Middle frontal gyrus (tissue), 1 donor: Measurements from ENCODE around the gene LZTR1.
"Not testable (repeated sequence)": the region's sequence is repeated elsewhere in the genome, so short reads cannot be mapped to it uniquely, and the experiment has no call there.

Experiments used
- DNase-seq: peaks from one replicate; pipeline ENCODE4 v3.0.0-alpha.2; 2015; ENCODE audit warnings: low spot score; ENCODE audit errors: extremely low spot score

Gene LZTR1

DNA sequence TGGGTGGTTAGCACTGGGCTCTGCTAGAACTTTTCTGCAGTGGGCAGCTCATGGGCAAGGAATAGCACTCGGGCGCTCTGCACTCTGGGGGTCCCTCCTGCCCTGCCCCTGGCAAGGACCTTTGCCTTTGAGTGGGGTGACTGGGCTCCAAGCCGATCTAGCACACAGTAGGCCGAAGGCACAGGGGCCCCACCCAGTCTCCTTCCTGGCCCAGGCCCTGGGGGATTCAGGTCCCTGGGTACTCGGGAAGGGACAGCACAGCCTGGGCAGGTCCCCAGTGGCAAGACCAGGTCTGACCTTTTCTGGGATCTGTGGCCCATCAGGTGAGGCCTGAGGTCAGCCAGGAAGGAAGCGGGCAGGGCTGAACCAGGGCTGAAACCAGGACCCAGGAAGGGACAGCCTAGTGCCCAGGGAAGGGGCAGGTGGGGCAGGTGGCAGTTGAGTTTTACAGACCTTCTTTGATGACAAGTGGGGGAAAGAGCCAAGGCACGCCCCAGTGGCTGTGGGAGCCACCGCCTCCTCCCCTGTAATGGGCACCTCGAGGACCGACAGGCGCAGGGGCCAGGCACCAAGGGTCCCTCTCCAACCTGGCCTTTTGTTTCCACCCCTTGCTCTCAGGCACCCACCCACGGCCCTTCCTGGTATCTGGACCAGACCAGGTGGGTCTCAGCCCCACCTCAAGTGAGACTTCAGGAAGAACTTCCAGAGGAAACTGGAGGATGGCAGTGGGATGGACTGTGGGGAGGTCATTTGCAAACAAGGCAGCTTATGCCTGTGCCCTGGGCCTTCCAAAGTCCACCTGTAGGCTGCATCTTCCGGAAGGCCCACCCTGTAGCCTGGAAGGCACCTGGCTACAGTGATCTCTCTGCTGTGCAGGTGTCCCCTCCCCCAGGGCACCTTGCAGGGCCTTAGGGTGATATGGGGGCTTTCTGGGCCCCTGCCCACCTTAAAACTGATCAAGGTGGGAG, 15.9 kb upstream of the LZTR1 start:
- DNase-seq: no peak

DNA sequence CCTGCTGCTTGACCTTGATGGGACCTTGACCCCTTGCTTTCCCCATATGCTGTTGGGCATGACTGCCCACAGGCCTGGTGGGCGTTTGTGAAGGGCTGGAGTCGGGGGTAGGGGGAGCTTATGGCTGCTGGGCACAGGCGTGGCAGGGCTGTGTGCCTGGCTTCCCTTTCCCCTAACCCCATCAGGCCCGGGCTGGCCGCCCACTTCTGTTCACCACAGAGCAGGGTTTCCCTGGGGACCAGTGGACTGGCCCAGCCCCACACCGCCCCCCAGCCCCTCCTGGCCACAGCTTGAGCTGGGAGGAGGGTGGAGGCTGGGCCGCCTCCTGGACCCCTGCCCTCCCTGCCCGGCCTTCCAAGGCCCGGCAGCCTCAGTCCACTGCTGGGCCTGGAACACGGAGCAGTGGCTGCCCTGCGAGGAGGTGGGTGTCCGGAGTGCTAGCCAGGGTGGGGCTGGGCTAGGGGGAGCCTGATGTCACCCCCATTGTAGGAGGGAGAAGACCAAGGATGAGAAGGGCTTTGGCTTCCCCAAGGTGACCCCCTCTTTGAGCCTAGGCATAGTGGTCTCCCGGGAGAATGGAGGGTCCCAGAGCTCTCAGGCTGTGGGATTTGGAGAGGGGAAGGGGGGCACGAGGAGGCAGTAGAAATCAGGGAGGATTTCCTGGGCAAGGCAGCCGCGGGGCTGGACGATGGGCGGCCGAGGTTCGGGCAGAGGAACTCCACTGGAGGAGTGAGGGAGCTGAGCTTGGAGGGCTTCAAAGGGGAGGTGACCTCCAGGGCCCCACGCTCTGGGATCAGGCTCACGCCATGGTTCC, 15.0 kb upstream of the LZTR1 start, which contains the start of gene AIFM3:
Gene AIFM3, plus strand, starts transcription at position 373 of the 814 bp plus-strand sequence. CDS start 690 bp downstream, outside the sequence.
- no peak for DNase-seq

DNA sequence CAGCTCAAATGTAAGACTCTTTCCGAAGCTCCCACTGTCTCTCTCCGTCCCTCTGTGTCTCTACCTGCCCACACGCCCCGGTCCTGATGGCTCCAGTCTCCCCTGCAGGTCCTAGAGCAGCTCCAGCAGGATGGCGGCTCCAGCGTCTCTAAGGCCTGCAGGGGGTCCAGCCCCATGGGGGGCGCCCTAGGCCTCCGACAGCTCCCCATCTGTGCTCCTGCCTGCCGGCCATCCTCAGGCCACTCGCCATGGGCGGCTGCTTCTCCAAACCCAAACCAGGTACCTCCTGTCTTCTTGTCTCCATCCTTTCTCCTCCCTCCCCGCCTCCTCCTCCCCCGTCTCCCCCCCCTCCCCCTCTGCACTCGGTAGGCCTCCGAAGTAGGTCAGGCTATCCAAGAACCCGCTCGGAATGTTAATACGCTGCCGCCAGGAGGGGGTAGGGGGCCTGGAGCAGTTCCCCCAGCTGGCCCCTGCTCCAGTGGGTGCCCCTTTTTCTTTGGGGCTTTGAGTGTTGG, 14.3 kb upstream of the LZTR1 start:
- DNase-seq: no peak

DNA sequence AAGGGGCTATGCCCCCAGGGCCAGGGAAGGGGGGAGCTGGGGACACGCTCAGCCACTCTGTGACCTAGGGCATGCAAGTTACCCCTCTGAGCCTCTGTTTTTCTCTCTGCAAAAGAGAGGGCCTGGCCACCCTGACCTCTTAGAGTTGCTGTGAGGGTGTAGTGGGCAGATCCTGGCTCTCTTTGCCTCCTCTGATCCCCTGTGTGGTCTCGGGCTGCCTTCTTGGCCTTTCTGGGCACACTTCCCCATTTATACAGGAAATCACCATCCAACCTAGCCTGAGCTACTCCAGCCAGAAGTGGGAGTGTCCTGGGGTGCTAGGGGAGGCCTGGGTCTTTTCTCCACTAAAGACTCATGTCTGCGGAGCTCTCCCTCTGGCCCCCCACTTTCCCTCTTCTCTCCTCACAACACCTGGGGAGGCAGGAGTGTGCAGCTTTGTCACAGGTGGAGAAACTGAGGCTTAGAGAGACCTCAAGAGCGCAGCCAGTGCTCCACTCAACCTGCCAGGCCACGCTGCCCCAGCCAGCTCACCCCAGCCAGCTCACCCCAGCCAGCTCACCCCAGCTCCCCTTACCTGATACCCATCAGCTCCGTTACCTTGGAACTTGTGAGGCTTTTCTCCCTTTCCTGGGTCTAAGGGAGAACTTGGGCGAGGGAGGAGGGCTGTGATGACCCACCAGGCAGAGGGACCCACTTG, 13.7 kb upstream of the LZTR1 start:
- DNase-seq: no peak

DNA sequence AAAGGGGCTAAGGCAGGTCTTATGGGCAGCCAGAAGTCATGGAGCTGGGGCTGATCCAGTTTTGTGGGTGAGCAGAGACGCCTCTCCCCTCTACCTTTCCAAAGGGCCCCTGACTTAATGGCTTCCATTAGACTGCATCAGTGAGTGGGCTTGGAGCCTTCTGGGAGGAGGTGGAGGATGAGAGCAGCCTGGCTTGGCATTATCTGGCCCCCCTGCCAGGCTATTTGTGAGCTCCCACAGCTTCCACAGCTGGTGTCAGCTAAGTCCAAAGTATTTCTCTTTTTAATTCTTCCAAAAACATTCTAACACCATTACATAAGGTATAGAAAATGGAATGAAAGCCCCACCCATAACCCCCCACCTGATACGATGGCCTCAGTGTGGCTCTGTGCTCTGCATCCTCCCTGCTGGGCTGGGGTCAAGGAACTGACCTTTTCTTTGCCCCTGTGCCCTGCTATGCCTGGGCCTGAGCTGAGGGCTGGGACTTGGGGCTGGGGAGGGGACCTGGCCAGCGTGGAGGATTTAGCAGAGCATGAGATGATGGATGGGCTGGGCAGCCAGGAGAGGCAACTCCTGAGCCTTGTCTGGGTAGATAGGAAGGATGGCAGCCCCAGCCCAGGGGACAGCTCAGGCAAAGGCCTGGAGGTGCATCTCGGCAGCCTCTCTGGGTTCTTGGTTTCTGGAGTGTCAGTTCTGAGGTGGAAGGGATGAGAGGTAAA, 11.0 kb upstream of the LZTR1 start:
- DNase-seq: no peak

DNA sequence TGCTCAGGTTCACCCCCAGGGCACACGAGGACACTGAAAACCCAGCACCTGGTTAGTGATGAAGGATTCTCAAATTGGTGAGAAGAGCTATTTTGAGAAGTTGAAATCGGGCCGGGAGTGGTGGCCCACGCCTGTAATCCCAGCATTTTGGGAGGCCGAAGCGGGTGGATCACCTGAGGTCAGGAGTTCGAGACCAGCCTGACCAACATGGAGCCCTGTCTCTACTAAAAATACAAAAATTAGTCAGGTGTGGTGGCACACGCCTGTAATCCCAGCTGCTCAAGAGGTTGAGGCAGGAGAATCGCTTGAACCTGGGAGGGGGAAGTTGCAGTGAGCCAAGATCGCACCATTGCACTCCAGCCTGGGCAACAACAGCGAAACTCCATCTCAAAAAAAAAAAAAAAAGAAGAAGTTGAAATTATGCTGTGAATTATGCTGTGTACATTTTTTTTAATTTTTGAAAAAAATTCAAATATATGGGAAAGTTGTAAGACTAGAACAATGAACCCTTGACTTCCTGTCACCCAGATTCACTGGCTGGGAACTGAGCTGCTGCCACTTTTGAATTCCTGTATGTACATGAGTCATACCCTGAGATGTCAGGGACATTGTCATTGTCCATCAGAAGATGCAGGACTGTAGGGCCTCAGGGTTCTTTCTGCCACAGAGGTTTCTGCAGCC, 9.9 kb upstream of the LZTR1 start:
- not testable (repeated sequence) for DNase-seq

DNA sequence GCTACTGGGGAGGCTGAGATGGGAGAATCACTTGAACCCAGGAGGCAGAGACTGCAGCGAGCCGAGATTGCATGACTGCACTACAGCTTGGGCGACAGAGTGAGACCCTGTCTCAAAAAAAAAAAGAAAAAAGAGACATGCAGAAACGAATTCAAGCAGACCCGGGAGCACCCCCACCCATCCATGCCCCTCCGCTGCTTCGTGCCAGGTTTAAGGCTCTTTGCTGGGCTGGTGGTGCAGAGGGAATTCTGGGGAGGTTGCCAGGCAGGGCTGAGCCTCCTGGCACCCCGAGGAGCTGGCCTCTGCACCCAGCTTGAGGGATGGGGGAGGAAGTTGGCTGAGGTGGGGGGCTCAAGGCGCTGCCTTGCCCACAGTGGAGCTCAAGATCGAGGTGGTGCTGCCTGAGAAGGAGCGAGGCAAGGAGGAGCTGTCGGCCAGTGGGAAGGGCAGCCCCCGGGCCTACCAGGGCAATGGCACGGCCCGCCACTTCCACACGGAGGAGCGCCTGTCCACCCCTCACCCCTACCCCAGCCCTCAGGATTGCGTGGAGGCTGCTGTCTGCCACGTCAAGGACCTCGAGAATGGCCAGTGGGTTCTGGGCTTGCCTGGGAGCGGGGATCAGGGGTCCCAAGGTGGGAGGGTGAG, 9.0 kb upstream of the LZTR1 start:
- no peak for DNase-seq

DNA sequence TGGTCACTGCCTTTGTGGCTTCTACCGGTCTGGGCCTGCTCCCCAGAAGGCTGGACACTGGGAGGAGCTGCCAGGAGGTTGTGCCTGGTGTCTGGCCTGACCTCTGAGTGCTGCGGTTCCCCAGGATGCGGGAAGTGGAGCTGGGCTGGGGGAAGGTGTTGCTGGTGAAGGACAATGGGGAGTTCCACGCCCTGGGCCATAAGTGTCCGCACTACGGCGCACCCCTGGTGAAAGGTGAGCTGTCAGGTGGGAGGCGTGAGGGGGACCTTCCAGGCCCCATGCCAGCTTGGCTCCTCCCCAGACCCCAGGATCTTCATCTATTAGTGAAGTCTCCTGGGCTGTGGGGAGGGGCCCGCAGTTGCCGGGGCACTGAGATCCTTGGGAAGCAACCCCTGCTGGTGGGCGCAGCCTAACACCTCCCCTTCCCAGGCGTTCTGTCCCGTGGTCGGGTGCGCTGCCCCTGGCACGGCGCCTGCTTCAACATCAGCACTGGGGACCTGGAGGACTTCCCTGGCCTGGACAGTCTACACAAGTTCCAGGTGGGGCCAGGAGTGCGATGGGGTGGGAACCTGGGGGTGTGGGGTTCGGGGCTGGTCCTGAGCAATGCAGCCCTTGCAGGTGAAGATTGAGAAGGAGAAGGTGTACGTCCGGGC, 8.3 kb upstream of the LZTR1 start:
- no peak for DNase-seq

DNA sequence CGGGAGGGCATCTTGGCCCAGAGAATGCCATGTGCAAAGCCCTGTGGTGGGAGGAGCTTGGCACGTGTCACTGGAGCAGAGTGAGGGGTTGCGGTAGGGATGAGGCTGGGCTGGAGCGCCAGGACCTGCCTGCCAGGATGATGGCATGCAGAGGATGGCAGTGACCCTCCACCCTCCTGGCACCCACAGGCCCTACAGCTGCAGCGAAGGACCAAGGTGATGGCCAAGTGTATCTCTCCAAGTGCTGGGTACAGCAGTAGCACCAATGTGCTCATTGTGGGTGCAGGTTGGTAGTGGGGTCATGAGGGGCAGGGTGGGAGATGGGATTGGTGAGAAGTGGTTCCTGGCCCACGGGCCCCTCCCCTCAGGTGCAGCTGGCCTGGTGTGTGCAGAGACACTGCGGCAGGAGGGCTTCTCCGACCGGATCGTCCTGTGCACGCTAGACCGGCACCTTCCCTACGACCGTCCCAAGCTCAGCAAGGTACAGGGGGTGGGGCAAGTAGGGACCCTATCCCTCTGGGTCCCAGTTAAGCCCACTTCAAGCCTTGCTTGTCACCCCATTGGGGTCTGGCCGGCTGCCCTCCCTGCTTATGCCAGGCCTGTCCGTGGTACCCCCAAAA, 7.7 kb upstream of the LZTR1 start:
- no peak for DNase-seq

DNA sequence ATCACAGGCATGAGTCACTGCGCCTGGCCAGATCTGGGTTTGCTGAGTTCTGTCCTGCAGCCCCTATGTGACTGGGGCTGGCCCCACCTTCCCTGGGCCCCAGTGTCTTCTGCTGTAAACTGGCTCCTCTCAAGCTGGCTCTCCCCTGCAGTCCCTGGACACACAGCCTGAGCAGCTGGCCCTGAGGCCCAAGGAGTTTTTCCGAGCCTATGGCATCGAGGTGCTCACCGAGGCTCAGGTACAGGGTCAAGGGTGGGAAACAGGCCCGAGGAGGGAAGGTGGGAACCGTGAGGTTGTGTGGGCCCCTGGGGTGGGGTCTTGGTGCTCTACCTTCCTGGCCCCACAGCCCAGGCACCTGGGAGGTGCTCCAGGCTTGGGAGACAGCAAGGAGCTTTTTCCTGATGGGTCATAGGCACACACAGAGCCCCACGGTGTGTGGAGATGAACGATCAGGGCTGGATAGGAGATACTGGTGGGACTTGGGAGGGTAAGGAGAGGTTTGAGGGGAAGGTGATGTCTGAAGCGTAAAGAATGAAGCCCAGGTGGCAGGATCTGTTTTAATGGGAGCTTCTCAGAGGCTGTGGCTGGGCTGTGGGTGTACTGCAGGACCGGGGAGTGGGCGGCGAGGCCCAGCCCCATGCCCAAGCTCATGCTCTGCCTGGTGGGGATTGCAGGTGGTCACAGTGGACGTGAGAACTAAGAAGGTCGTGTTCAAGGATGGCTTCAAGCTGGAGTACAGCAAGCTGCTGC, 6.4 kb upstream of the LZTR1 start:
- DNase-seq: no peak

DNA sequence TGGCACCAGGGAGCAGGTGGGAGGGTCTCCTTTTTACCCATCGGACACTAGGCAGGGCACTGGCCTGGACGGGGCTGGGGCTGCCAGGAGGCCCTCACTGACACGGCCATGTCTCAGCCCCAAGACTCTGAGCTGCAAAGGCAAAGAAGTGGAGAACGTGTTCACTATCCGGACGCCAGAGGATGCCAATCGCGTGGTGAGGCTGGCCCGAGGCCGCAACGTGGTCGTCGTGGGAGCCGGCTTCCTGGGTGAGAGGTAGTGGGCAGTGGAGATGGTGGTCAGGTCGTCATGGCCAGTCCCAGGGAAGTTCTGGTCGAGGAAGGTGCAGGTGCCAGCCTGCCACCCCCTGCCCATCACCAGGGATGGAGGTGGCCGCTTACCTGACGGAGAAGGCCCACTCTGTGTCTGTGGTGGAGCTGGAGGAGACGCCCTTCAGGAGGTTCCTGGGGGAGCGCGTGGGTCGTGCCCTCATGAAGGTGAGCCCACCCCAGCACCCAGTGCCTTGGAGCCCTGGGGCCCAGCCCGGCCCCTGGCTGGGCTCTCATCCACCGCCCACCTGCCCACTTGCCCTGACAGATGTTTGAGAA, 5.7 kb upstream of the LZTR1 start:
- DNase-seq: no peak

DNA sequence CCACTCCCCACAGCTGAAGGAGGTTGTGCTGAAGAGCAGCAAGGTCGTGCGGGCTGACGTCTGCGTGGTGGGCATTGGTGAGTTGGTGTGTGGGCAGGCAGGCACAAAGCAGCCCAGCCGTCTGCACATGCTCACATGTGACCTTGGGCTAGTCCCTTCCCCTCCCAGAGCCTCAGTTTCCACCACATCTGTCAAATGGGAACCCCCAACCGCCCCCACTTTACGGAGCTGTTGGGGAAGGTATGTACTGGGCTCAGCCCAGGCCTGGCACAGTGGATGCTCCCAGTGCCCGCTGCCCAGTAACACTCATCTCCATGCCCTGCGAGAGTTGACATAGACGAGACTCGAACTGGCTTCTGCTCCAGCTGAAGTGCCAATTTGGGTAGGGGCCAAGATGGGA, 5.1 kb upstream of the LZTR1 start:
- no peak for DNase-seq

DNA sequence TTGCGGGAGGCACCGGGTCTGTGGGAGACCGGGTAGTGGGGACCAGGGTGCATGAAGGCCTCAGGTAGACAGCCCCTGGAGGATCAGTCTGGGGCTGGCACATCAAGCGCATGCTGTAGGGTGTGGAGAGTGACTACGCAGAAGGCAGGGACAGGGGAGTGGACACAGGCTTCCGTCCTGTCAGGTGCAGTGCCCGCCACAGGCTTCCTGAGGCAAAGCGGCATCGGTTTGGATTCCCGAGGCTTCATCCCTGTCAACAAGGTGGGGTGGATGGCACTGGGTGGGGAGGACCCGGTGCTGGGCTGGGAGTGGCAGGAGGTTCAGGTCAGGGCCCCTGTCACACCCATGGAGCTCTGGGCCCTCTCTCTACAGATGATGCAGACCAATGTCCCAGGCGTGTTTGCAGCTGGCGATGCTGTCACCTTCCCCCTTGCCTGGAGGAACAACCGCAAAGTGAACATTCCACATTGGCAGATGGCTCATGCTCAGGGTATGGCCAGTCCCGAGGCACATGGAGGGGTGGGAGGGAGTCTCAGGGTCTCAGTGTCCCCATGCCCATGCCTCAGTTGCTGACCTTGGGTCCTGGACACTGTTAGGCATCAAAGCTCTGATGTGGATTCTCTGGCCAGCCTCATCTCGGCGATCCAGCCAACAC, 4.5 kb upstream of the LZTR1 start:
- DNase-seq: no peak

DNA sequence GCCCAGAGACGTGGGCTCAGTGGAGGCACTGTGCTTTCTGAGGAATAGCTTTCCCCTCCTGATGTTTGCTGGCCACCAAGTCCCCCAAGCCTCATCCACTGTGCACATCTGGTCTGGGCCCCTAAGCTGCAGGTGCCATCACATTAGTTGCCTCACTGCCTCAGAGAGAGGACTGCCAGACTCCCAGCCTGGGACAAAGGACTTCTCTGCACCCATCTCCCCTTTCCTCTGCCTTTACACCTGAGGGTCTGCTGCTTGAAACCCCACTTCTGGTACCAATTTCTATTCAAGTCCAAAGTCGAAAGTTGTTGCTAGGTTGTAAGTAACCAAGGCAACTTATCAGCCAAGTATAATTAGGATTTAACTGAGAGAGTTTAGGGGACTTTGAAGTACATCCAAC, 3.7 kb upstream of the LZTR1 start:
- no peak for DNase-seq

DNA sequence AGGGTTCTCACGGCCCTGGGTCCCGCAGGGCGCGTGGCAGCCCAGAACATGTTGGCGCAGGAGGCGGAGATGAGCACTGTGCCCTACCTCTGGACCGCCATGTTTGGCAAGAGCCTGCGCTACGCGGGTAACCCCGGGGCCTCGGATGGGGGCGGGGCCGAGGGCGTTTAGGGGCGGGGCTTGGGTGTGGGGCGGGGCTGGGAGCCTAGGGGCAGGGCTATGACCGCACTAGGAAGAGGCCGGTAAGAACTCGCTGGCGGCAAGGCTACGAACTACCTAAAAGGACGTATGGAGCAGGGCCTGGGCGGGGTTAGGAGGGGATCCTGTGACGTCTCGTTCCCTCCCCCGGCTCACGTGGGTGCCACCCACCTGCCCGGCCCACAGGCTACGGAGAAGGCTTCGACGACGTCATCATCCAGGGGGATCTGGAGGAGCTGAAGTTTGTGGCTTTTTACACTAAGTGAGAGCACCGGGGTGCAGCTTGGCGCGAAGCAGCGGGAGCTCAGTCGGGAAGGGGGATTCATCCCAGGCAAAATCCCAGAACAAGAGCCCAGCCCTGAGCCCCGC, 2.8 kb upstream of the LZTR1 start:
- DNase-seq: no peak

DNA sequence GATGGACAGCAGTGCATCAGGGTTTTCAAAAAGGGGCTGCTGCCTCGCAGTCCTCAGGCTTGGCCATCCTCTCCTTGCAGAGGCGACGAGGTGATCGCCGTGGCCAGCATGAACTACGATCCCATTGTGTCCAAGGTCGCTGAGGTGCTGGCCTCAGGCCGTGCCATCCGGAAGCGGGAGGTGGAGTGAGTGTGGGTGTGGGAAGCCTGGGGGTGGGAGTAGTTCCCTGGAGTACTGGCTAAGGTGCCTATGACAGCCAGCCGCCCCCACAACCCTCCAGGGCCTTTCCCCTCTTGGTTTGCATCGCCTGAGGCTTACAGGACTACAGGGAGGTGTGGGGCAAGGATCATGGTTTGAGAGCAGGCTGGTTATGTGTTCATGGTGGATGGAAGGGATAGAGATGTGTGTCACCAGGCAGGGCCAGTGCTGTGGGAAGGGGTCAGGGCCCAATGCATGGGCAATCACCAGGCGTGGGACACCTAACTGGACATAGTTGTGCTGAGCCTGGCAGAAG, 2.1 kb upstream of the LZTR1 start:
- DNase-seq: no peak

DNA sequence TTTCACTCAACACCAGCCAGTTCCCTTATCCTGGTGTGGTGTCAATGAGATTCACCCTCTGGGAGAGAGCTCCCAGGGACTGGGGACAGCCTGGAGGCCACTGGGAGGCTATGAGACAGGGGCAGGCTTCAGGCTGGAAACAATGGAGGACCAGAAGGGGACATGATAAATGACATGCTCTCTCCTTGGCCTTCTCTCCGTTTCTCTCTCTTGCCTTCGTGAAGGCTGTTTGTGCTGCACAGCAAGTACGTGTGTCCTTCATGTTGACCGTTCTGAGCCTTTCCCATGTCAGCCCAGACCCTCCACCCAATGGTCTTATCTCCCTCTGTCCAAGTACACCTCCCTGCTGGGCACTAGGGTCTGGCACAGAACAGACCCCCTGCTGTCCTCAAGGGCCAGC, 1.6 kb upstream of the LZTR1 start:
- no peak for DNase-seq
